HepG2 (cell line): ENCODE results near the gene FAM20A. TPM values are rescaled to one million over a fixed set of nuclear protein-coding genes. Genes with fewer than 3 reads are reported as not detected.
A peak's percentile ranks its signal among the peaks of the same experiment; 100 is the strongest.

Experiments used
- AKAP8 ChIP-seq: sonication (generic); formaldehyde crosslinking; IDR thresholded peaks from 2 replicates; pipeline ENCODE4 v1.5.1; 2020; ENCODE audit warnings: mild to moderate bottlenecking, missing genetic modification reagents
- ARHGAP35 ChIP-seq: sonication (generic); formaldehyde crosslinking; IDR thresholded peaks from 2 replicates; pipeline ENCODE4 v1.9.0; 2022; ENCODE audit warnings: mild to moderate bottlenecking, inconsistent platforms, moderate library complexity, missing genetic modification reagents, borderline replicate concordance
- ARID2 ChIP-seq: sonication (generic); formaldehyde crosslinking; IDR thresholded peaks from 2 replicates; pipeline ENCODE4 v1.8.1; 2022; ENCODE audit warnings: mild to moderate bottlenecking, missing genetic modification reagents, borderline replicate concordance
- BHLHE40 ChIP-seq: IDR thresholded peaks from 2 replicates; pipeline ENCODE4 v1.6.1; 2011; ENCODE audit warnings: low read length, improper control_type of control experiment
- CBX2 ChIP-seq, 2 experiments: fragments of 200-600 bp in 1 of 2; sonication (generic); formaldehyde crosslinking in 1 of 2; IDR thresholded peaks; 2 replicates each; pipeline versions ENCODE4 v1.7.0 to v1.8.1; 2018 to 2022; ENCODE audit warnings: low read depth in 2 of 2, low read length in 1 of 2, mild to moderate bottlenecking in 1 of 2, missing genetic modification reagents in 1 of 2
- DMAP1 ChIP-seq: IDR thresholded peaks from 2 replicates; pipeline ENCODE4 v1.6.1; 2016
- ETV6 ChIP-seq: sonication (generic); formaldehyde crosslinking; conservative IDR thresholded peaks from 2 replicates; pipeline ENCODE4 v1.4.0; 2020; ENCODE audit warnings: missing genetic modification reagents
- FOXK2 ChIP-seq: fragments of 450-650 bp; IDR thresholded peaks from 2 replicates; pipeline ENCODE4 v1.6.1; 2016
- GMEB1 ChIP-seq: sonication (generic); formaldehyde crosslinking; IDR thresholded peaks from 2 replicates; pipeline ENCODE4 v1.5.1; 2020; ENCODE audit warnings: missing genetic modification reagents, mild to moderate bottlenecking, borderline replicate concordance
- HCFC1 ChIP-seq: fragments of 150-350 bp; IDR thresholded peaks from 2 replicates; pipeline ENCODE4 v1.6.1; 2014; ENCODE audit warnings: low read depth, low read length
- HDAC2 ChIP-seq: sonication (generic); formaldehyde crosslinking; IDR thresholded peaks from 2 replicates; pipeline ENCODE4 v1.4.0; 2020; ENCODE audit warnings: missing genetic modification reagents
- HOXA5 ChIP-seq: sonication (generic); formaldehyde crosslinking; IDR thresholded peaks from 2 replicates; pipeline ENCODE4 v1.4.0; 2020; ENCODE audit warnings: missing genetic modification reagents
- KDM5A ChIP-seq: fragments of 200-600 bp; sonication (generic); IDR thresholded peaks from 2 replicates; pipeline ENCODE4 v1.7.0; 2018; ENCODE audit warnings: antibody characterized with exemption, mild to moderate bottlenecking, low read length, borderline replicate concordance
- MAFG ChIP-seq: sonication (generic); formaldehyde crosslinking; IDR thresholded peaks from 2 replicates; pipeline ENCODE4 v1.5.1; 2020; ENCODE audit warnings: mild to moderate bottlenecking, missing genetic modification reagents
- MXI1 ChIP-seq: IDR thresholded peaks from 3 replicates; pipeline ENCODE4 v1.6.1; 2012; ENCODE audit warnings: low read depth, low read length, inconsistent platforms, borderline replicate concordance
- RARA ChIP-seq: IDR thresholded peaks from 2 replicates; pipeline ENCODE4 v1.6.1; 2016; ENCODE audit warnings: missing genetic modification reagents, missing compliant biosample characterization
- SNAPC2 ChIP-seq: sonication (generic); formaldehyde crosslinking; IDR thresholded peaks from 2 replicates; pipeline ENCODE4 v1.8.1; 2022; ENCODE audit warnings: mild to moderate bottlenecking, missing genetic modification reagents
- SRF ChIP-seq: IDR thresholded peaks from 2 replicates; pipeline ENCODE4 v1.6.1; 2011; ENCODE audit warnings: mild to moderate bottlenecking, low read depth, low read length, moderate library complexity
- TFE3 ChIP-seq: IDR thresholded peaks from 2 replicates; pipeline ENCODE4 v1.6.1; 2016
- ZFP36L2 ChIP-seq: sonication (generic); formaldehyde crosslinking; IDR thresholded peaks from 2 replicates; pipeline ENCODE4 v1.4.0; 2020; ENCODE audit warnings: missing genetic modification reagents
- ZFP37 ChIP-seq: sonication (generic); formaldehyde crosslinking; IDR thresholded peaks from 2 replicates; pipeline ENCODE4 v1.4.0; 2020; ENCODE audit warnings: missing genetic modification reagents, borderline replicate concordance
- ZNF180 ChIP-seq: sonication (generic); formaldehyde crosslinking; IDR thresholded peaks from 2 replicates; pipeline ENCODE4 v1.4.0; 2020; ENCODE audit warnings: low read depth, missing genetic modification reagents, borderline replicate concordance
- ZNF546 ChIP-seq: sonication (generic); formaldehyde crosslinking; conservative IDR thresholded peaks from 2 replicates; pipeline ENCODE4 v1.8.1; 2023; ENCODE audit warnings: mild to moderate bottlenecking, missing genetic modification reagents
- ZNF570 ChIP-seq: sonication (generic); formaldehyde crosslinking; IDR thresholded peaks from 2 replicates; pipeline ENCODE4 v1.4.0; 2020; ENCODE audit warnings: mild to moderate bottlenecking, missing genetic modification reagents, borderline replicate concordance
- ZNF598 ChIP-seq: sonication (generic); formaldehyde crosslinking; IDR thresholded peaks from 2 replicates; pipeline ENCODE4 v1.5.1; 2020; ENCODE audit warnings: mild to moderate bottlenecking, missing genetic modification reagents, borderline replicate concordance
- ZNF746 ChIP-seq: sonication (generic); formaldehyde crosslinking; IDR thresholded peaks from 2 replicates; pipeline ENCODE4 v1.8.0; 2022; ENCODE audit warnings: mild to moderate bottlenecking, missing genetic modification reagents
- ZNF788 ChIP-seq: sonication (generic); formaldehyde crosslinking; IDR thresholded peaks from 2 replicates; pipeline ENCODE4 v1.5.0; 2020; ENCODE audit warnings: mild to moderate bottlenecking, missing genetic modification reagents, borderline replicate concordance
- polyA plus RNA-seq, 8 experiments: library from polyadenylated mRNA; depleted of rRNA in 3 of 8; stranded (reverse) in 7 of 8; unstranded in 1 of 8; fragments of >200 nt; fragmentation: Illumina TruSeq in 4 of 8; extraction: Trizol in 4 of 8; gene quantifications; 2 replicates each; pipeline versions ENCODE4 v1.2.1 to v1.2.3, GENCODE V29; 2011 to 2016; ENCODE audit warnings: low read depth in 4 of 8, missing spikeins in 1 of 8, mixed read lengths in 1 of 8; ENCODE audit not compliant: insufficient read depth in 1 of 8
- total RNA-seq, 5 experiments: library from RNA; depleted of rRNA; stranded (reverse); fragments of >200 nt; fragmentation: Illumina TruSeq; extraction: Trizol; gene quantifications; 2 replicates each; pipeline ENCODE4 v1.2.3, GENCODE V29; 2016; ENCODE audit warnings: low read depth in 1 of 5
- TF ChIP-seq, protein P1 (sequence below): sonication (generic); formaldehyde crosslinking; IDR thresholded peaks from 2 replicates; pipeline ENCODE4 v1.4.0; 2020; ENCODE audit warnings: missing genetic modification reagents, borderline replicate concordance

Gene FAM20A
- total and polyA plus RNA-seq, 2 of the 13 experiments (the other 11 are each of a cell fraction or from before 2014, with no cell fraction given), result 9.3 to 20.7 TPM

GRCh38 chr17:68600931-68601564, at the start of gene FAM20A (continued):
- TF ChIP-seq MXI1, result peak; percentile 50; the same call in 1 of the 3 replicates
- peak; percentile 60; the same call in 1 of the 2 replicates for TF ChIP-seq AKAP8
- peak; percentile 65; the same call in 1 of the 2 replicates for TF ChIP-seq ARHGAP35
- TF ChIP-seq GMEB1 (CRISPR knock-in tag), result 0 out of 2 replicates have a peak, but pooled peaks have one; percentile 2
- TF ChIP-seq TFE3, result no peak
- TF ChIP-seq, protein P1, sequence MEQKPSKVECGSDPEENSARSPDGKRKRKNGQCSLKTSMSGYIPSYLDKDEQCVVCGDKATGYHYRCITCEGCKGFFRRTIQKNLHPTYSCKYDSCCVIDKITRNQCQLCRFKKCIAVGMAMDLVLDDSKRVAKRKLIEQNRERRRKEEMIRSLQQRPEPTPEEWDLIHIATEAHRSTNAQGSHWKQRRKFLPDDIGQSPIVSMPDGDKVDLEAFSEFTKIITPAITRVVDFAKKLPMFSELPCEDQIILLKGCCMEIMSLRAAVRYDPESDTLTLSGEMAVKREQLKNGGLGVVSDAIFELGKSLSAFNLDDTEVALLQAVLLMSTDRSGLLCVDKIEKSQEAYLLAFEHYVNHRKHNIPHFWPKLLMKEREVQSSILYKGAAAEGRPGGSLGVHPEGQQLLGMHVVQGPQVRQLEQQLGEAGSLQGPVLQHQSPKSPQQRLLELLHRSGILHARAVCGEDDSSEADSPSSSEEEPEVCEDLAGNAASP (CRISPR knock-in tag), result peak; percentile 54; the same call in 1 of the 2 replicates
- no peak for TF ChIP-seq SNAPC2 (CRISPR knock-in tag)
- no peak for TF ChIP-seq MAFG (CRISPR knock-in tag)
- TF ChIP-seq ZNF746 (CRISPR knock-in tag), result no peak
- no peak for TF ChIP-seq HCFC1
- no peak for TF ChIP-seq HOXA5
- TF ChIP-seq ZNF546 (CRISPR knock-in tag), result no peak
- TF ChIP-seq KDM5A, result no peak
- TF ChIP-seq ZFP36L2 (CRISPR knock-in tag), result no peak
- TF ChIP-seq SRF, result no peak
- no peak for TF ChIP-seq CBX2 (IDR thresholded peaks at IDR 0.05; ENCODE audit: low read depth, low read length)
- TF ChIP-seq CBX2 (CRISPR knock-in tag; IDR thresholded peaks at IDR 0.05; ENCODE audit: low read depth), result no peak
- no peak for TF ChIP-seq ZNF570 (CRISPR knock-in tag)
- TF ChIP-seq ZNF180 (CRISPR knock-in tag), result no peak
- 0 out of 2 replicates have a peak, but pooled peaks have one; percentile 44 for TF ChIP-seq ETV6
- no peak for TF ChIP-seq FOXK2
- TF ChIP-seq ZNF788, result peak; percentile 80; the same call in 1 of the 2 replicates
- no peak for TF ChIP-seq ARID2
- TF ChIP-seq RARA, result 0 out of 2 replicates have a peak, but pooled peaks have one; percentile 25
- TF ChIP-seq HDAC2 (CRISPR knock-in tag), result peak; percentile 38; the same call in 1 of the 2 replicates
- no peak for TF ChIP-seq DMAP1 (CRISPR knock-in tag)
- no peak for TF ChIP-seq ZFP37 (CRISPR knock-in tag)
- 0 out of 2 replicates have a peak, but pooled peaks have one; percentile 37 for TF ChIP-seq BHLHE40
- TF ChIP-seq ZNF598, result no peak
